ENCODE data around the gene C2orf69.

The C2orf69 gene

GRCh38 chr2:199914372-199914958 is 3.4 kb downstream of the C2orf69 start:
- no peak for DNase-seq (ENCODE audit: low spot score)

GRCh38 chr2:199916980-199917379 is 5.9 kb downstream of the C2orf69 start:
- no peak for DNase-seq (ENCODE audit: low spot score)

GRCh38 chr2:199922856-199923255 is 11.8 kb downstream of the C2orf69 start:
- no peak for DNase-seq (ENCODE audit: low spot score)

GRCh38 chr2:199923924-199924323 is 12.8 kb downstream of the C2orf69 start:
- DNase-seq (ENCODE audit: low spot score), result no peak

GRCh38 chr2:199926806-199927205 is 15.7 kb downstream of the C2orf69 start:
- DNase-seq (ENCODE audit: low spot score), result no peak

- DNase-seq (ENCODE audit: low spot score), result no peak
These were observed 17.1 kb downstream of the C2orf69 start for GRCh38 chr2:199928226-199928625.

GRCh38 chr2:199928626-199929025 is 17.5 kb downstream of the C2orf69 start:
- DNase-seq (ENCODE audit: low spot score), result no peak

GRCh38 chr2:199929262-199929661 is 18.2 kb downstream of the C2orf69 start:
- DNase-seq (ENCODE audit: low spot score), result peak; percentile 47

- peak; percentile 95 for DNase-seq (ENCODE audit: low spot score)
These were observed 21.3 kb downstream of the C2orf69 start for GRCh38 chr2:199932312-199932855.

- no peak for DNase-seq (ENCODE audit: low spot score)
These were observed 22.4 kb downstream of the C2orf69 start for GRCh38 chr2:199933466-199933865.

GRCh38 chr2:199936554-199936953 is 25.5 kb downstream of the C2orf69 start:
- DNase-seq (ENCODE audit: low spot score), result no peak

- DNase-seq (ENCODE audit: low spot score), result no peak
These were observed 29.3 kb downstream of the C2orf69 start for GRCh38 chr2:199940373-199940772.

GRCh38 chr2:199943373-199943772 is 32.3 kb downstream of the C2orf69 start:
- DNase-seq (ENCODE audit: low spot score), result no peak

- no peak for DNase-seq (ENCODE audit: low spot score)
These were observed 35.1 kb downstream of the C2orf69 start for GRCh38 chr2:199946196-199946595.

GRCh38 chr2:199946836-199947235 is 35.7 kb downstream of the C2orf69 start:
- no peak for DNase-seq (ENCODE audit: low spot score)

GRCh38 chr2:199950396-199950795 is 39.3 kb downstream of the C2orf69 start:
- no peak for DNase-seq (ENCODE audit: low spot score)

- no peak for DNase-seq (ENCODE audit: low spot score)
These were observed 39.9 kb downstream of the C2orf69 start for GRCh38 chr2:199951023-199951422.

GRCh38 chr2:199955007-199955338 is 43.9 kb downstream of the C2orf69 start:
- peak; percentile 25 for DNase-seq (ENCODE audit: low spot score)

GRCh38 chr2:199955339-199956061 is 44.4 kb downstream of the C2orf69 start, which contains the start of the genes MAIP1 and TYW5:
MAIP1 (plus strand) TSS chr2:199955582; CDS start chr2:199955799, 217 bp downstream.
TYW5 (minus strand) TSS chr2:199955491; CDS start chr2:199955470, 21 bp downstream.
- peak; percentile 87 for DNase-seq (ENCODE audit: low spot score)

GRCh38 chr2:199956062-199956380 is 44.9 kb downstream of the C2orf69 start:
- DNase-seq (ENCODE audit: low spot score), result no peak

GRCh38 chr2:199958014-199958413 is 46.9 kb downstream of the C2orf69 start:
- DNase-seq (ENCODE audit: low spot score), result no peak

- DNase-seq (ENCODE audit: low spot score), result no peak
These were observed 51.1 kb downstream of the C2orf69 start for GRCh38 chr2:199962203-199962602.

- DNase-seq (ENCODE audit: low spot score), result no peak
These were observed 55.3 kb downstream of the C2orf69 start for GRCh38 chr2:199966405-199966804.

GRCh38 chr2:199966976-199967375 is 55.9 kb downstream of the C2orf69 start:
- no peak for DNase-seq (ENCODE audit: low spot score)
